HG02973 (cell line): ENCODE results near the gene PABPC3.

Source experiments
- ATAC-seq: cut with Tn5 transposase; IDR thresholded peaks from one replicate; pipeline ENCODE4 v1.9.1; 2021; ENCODE audit warnings: moderate library complexity; ENCODE audit not compliant: unreplicated experiment

Gene PABPC3

GRCh38 chr13:25095851-25096453 is at the start of gene PABPC3:
Gene PABPC3 (plus strand): TSS chr13:25096136. CDS start chr13:25096199, 63 bp downstream.
- no peak for ATAC-seq

- no peak for ATAC-seq
Observed at GRCh38 chr13:25046274-25046984, 49.5 kb upstream of the PABPC3 start.

- ATAC-seq, result no peak
Observed at GRCh38 chr13:25046985-25047511, 48.9 kb upstream of the PABPC3 start.

GRCh38 chr13:25051065-25051464 is 44.9 kb upstream of the PABPC3 start:
- no peak for ATAC-seq

GRCh38 chr13:25059166-25059565 is 36.8 kb upstream of the PABPC3 start:
- no peak for ATAC-seq

GRCh38 chr13:25059958-25060357 is 36.0 kb upstream of the PABPC3 start:
- ATAC-seq, result no peak

- no peak for ATAC-seq
Observed at GRCh38 chr13:25062479-25062878, 33.5 kb upstream of the PABPC3 start.

- ATAC-seq, result no peak
Observed at GRCh38 chr13:25064396-25064795, 31.5 kb upstream of the PABPC3 start.

GRCh38 chr13:25065974-25066770 is 29.8 kb upstream of the PABPC3 start:
- no peak for ATAC-seq

GRCh38 chr13:25067064-25067463 is 28.9 kb upstream of the PABPC3 start:
- no peak for ATAC-seq

- no peak for ATAC-seq
Observed at GRCh38 chr13:25068810-25069209, 27.1 kb upstream of the PABPC3 start.

- no peak for ATAC-seq
Observed at GRCh38 chr13:25069236-25069635, 26.7 kb upstream of the PABPC3 start.

- ATAC-seq, result no peak
Observed at GRCh38 chr13:25069911-25070310, 26.0 kb upstream of the PABPC3 start.

GRCh38 chr13:25080773-25081172 is 15.2 kb upstream of the PABPC3 start:
- no peak for ATAC-seq

- ATAC-seq, result no peak
Observed at GRCh38 chr13:25084096-25084495, 11.8 kb upstream of the PABPC3 start.

GRCh38 chr13:25085125-25085742 is 10.7 kb upstream of the PABPC3 start:
- ATAC-seq, result no peak

GRCh38 chr13:25088562-25089221 is 7.2 kb upstream of the PABPC3 start:
- ATAC-seq, result no peak

- ATAC-seq, result no peak
Observed at GRCh38 chr13:25097426-25097825, 1.5 kb downstream of the PABPC3 start.

GRCh38 chr13:25103711-25104110 is 7.8 kb downstream of the PABPC3 start:
- no peak for ATAC-seq

- ATAC-seq, result no peak
Observed at GRCh38 chr13:25109341-25109740, 13.4 kb downstream of the PABPC3 start.
